ENCODE measurements around the gene FOXJ1.

The FOXJ1 gene

DNA sequence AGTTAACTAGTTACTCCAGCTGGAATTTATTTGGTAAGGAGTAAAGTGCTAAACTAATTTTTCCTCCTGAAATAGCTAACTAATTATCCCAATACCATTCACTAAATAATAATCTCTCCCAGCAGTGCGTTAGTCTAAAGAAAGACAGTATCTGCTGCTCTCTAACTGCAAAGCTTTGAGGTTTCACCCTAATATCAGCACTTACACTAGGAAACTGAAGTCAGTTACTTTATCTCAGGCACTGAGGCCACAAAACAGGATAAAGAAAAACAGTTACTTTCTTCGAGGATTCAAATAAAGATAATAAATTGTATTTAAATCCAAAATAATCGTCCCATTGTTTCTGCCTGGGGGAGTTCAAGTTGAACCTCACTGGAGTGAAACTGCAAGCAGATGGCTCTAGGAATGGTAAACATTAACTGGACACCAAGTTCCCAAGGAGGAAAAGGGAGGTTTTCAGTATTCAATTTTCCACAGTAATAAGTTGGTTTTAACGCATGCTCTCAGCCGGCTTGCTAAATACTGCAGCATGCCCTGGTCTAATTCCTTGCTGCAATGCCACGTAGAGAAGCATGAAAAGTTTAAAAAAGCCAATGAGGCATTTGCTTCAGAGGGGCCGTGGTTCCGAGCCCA, 20.0 kb upstream of the FOXJ1 start:
- DNase-seq = no peak

DNA sequence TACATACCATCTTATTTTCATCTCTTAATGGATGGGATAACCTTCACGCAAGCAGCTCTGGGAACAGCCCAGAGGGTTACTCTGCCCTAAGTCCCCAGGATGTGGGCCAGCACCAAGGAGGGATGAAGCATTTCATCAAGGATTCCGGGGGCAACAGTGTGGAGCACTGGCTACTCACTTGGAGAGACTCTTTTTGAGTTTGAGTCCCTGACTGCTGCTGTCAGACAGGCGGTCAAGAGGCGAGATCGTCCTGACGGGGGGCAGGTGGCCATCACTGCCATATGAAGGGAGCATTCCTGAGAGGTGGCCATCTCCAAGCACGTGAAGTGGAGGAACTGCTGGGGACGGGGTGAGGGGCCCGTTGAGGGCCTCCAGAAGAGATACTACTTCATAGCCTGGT, 18.1 kb upstream of the FOXJ1 start:
- no peak for DNase-seq

DNA sequence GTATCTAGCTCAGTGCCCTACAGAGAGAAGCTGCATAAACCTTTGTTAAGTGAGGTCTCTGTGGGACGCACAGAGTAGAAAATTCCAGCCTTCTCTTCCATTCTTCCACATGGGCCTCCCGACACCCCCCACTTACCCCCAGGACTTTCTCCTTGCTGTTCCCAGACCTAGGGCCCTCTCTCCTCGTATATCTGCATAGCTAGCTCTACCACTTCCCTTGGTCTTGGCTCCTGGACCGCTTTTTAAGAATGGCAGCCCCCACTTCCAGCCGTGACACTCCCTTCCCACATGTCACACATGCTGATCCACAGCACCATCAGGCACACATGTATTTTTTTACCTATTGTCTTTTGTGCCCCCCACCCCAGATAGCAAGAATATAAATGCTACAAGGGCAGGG, 16.7 kb upstream of the FOXJ1 start:
- DNase-seq = no peak

DNA sequence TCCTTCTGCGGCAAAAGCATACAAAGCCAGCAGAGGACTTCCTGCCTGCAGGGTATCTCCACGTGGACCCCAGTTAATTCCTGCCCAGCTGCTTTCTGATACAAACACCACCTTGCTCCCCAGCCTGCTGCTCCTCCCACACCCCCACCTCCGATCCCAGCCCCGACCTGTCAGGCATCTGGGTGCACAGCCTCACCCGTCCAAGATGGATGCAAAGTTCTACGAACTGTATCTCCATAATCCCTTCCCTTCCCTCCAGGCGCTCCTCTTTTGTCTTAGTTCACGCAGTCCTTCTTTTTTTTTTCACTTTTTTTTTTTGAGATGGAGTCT, 15.6 kb upstream of the FOXJ1 start:
- no peak for DNase-seq

DNA sequence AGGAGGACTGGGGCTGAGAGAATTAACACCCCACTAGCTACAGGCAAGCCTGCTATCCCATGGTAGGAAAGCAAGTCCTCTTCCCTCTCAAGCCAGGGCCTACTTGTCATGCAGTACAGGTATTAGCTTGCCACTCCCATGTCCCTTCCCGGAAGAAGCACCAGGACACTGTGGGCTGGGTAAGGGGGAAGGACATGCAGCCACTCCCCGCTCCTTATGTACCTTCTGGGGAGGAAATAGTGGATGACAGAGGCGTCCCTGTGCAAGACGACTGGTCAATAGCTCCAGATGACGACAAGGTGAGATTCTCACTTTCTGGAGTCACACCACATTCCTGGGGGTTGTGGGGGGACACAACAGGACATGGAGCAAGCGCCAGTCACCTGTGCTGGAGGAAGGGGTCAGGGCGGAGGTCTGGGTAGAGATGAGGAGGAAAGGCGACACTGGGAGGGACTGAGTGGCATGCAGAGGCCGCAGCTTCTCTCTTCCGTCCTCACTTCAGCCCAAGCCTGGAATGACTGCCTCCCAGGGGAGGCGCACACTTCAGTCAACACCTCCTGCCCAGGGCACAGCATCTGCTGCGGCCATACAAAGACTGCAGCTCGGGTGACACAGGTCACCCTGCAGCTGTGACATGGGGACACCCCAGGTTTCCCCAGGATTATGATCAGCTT, 15.1 kb upstream of the FOXJ1 start:
- no peak for DNase-seq

DNA sequence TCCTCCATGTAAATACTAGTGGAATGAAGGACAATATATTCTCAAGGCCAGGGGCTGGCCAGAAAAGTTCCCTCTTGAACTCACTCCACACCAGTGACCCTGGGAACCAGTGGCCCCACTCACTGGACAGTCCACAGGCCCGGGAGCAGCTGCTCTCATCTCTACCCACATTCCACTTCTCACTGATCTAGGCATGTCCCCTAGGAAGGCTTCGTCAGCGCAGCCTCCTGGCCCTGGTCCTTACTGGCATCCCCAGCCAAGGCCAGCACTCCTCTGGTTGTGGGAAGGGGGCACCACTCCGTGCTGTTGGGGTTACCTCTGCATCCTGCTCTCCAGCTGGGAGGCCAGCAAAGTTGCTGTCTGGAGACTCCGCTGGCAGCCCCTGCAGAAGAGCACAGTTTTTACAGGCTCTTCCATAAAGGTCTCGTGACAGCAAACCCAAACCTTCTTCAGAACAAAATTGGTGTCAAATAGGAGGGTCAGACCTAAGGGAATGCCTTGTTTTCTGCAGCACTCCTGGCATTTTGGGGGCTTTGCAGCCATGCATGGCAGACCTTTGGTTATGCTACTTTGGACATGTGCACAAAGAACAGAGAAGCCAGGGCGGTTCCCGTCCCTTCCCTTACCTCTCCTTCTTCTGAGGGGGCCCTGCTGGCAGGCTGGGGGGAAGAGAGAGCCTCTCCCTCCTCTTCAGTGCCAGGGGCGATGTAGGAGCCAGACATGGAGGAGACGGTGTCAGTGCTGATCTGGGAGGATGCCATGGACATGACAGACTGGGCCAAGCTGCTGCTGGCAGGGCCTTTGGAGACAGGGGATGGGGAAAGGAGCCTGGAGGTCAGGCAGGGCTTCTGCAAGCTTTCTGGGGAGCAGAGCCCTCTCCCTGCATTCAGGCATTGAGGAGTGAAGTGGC, 14.1 kb upstream of the FOXJ1 start:
- DNase-seq = no peak

DNA sequence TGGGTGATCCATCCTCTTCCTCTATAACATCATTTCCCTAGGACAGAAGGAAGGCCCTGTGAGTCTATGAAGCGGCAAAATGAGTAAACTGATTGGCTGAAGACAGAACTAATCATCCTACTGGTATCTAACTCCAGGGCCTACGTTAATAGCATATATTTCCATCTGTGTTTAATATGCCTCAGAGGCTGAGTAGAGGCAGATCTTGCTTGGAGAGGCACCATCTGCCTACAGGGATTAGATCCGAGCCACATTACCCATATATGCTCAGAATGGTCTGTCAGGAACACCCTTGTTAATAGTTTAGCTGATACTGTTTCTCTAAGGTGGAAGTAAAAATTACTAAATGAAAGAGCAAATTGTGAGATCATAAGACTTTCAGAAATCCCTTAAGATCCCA, 13.2 kb upstream of the FOXJ1 start:
- DNase-seq = no peak

DNA sequence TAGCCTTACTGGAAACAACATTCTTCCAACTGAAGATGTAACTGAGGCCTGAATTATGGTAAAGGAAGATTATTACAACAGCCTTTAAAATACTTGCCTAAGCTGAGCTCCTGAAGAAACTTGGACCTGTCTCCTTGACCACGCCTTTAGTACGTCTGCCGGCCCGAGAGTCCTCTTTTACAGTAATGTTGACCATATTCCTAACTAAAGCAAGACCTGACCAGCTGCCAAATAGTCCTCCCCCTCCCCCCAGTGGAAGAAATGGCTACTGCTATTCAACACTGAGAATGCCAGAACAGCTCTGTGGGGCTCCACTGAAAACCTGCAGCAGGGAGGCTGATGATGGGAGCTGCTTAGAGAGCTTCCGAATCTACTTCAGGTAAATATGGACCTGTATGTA, 12.6 kb upstream of the FOXJ1 start:
- DNase-seq = no peak

DNA sequence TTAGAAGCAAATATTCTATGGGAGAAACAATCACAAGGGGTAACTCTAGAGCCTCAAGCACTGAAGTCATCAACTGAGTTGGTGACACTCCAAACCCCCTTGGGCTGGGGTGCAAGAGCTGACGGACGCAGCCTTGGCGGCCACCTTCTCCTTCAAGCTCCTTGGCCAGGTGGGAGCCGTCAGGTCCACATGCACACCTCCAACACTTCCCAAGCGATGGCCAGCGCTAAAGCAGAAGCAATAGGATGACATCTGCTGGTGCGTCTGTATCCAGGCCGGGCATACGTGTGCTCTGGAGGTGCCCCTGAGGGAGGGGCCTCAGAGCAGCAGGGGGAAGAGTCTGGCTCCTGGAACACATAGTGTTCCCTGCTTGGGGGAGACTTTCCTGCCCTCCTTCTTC, 12.2 kb upstream of the FOXJ1 start:
- DNase-seq = no peak

DNA sequence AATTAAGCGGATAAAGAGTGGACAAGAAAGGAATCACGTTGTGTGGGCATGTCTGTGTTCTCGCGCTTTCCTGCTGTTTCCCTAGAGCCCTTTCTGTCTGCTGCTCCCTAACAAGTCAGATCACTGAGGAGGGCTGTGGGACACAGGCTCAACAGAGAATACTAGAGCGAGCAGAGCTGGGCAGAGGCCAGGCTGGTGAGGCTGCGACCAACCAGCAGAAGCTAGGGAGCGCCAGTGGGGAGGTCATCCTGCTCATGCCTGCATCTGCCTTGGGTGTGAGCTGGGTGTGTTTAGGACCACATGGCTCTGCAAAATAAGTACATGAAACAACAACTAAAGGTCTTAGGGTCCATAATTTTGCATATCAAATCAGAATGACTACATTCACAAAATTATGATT, 11.5 kb upstream of the FOXJ1 start:
- no peak for DNase-seq

DNA sequence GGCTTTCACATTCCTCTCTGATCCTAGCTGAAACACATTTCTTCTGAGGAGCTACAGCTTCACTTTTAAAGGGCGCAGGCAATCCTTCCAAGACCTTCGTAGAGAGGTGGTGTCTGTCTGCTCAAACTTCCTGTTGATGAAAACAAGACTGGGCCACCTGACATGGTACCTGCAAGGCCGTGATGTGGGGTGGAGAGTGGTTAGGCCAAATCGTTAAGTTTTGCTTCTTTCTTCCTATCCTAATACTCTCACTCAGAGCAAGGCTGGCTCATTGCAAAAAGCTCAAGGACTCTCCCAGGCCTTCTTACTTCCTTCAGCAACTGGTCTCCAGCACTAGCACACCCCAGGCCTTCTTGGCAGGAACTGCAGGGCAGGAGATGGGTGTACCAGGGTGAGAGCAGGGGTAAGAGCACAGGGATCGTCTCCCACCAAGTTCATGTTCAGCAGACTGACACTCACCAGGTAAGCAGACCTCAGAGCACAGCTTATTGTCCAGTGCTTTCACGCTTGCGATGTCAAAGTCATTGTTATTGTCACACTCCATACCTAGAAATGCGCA, 10.9 kb upstream of the FOXJ1 start:
- no peak for DNase-seq

DNA sequence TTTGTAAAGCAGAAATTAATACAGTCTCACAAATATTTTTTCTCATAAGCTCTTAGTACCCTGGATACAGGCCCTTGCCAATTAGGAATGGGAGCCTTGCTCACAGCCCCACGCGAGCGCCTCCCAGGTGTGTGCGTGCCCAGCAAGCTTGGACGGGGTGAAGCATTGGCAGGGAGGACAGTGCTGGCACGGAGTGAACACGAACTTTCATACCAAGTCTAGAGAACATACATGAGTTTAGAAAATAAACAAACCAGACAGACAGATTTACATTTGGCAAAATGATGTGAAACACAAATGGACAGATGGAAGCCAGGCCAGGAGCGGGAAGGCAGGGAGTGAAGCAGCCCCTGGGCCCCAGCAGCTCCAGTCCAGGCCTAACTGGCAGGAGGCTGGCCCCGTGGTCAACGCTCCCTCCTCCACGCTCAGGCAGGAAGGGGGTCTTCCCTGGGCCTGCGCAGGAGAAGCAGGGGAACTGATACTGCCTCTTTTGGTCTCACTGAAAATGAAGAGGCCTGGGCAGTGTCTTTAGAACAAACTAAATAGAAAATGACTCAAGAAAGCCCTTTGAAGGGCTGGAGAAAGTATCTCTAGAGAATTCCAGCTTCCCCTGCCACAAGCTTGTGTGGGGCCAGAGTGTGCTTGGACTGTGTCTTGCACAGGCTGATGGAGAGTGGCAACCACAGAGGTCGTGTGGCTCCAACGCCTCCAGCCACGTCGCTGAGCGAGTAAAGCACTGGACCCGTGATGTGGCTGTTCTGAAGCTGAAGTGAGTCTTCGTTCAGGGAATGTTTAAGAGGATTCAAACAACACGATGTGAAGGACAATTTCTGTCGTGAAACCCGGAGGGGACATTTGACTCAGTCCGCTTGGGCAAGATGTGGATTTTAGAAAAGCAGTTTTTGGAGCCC, 9.9 kb upstream of the FOXJ1 start:
- DNase-seq = no peak

DNA sequence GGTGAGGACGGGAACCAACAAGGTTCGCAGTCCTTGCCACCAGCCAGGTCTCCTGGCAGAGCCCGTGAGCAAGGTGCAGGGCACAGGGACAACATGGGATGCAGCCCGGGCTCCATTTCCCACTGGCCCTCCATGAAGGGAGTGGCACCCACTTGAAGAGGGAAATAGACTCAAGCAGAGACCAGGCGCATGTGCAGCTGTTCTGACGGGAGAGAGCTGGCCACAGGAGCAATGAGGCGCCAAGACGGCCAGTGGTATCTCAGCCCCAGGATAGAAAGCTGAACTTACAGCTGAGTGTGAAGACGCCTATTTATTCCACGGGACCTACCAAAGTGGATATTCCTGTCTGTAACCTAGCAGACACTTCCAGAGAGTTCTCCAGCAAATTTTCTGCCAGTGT, 8.2 kb upstream of the FOXJ1 start:
- DNase-seq = no peak

DNA sequence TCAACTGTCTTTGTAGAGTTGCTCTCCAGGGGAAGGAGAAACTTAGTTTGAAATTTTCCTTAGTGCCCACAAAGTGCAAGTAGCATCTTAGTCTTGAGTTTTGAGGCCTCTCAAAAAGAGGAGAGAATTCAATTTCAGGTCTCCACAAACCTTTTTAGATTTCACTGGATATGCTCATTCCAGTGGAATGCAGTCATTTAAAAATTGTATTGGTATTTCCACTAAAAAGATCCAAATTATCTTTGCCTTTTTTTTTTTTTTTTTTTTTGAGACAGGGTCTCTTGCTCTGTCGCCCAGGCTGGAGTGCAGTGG, 6.9 kb upstream of the FOXJ1 start:
- no peak for DNase-seq

DNA sequence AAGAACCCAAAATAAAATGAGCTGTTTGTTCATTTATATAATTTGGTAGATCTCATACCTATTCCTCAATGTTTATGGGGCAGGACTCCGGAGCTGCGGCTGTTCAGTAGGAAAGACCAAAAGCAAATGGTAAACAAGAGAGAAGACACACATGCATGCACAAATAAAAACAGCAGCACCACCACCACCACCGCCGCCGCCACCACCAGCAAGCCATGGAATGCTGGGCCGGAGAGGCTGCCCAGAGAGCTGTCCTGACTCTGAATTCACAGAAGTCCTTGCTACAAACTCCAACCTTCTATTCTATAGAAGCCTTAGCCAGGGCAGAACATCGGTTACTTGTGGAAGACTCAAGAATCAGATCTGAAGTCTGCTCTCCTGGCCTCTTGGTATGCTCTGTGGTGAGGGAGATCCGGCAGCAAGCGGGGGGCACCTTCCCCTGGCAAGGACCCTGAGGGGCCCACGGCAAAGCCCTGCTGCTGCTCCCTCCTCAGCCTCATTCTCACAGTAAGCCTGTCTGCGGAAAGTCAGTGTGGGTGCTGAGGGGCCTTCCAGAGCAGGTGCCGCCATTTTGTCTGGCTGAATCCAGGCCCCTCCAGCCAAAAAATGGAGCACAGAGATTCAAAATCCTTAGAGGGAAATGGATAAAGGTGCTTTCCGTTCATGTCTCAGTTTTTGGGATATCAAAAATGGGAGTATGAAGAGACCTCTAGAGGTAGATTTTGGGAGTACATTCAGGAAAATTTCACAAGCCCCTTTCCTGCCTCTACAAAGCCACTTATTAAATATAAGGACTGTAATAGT, 6.4 kb upstream of the FOXJ1 start:
- peak; percentile 46 for DNase-seq

DNA sequence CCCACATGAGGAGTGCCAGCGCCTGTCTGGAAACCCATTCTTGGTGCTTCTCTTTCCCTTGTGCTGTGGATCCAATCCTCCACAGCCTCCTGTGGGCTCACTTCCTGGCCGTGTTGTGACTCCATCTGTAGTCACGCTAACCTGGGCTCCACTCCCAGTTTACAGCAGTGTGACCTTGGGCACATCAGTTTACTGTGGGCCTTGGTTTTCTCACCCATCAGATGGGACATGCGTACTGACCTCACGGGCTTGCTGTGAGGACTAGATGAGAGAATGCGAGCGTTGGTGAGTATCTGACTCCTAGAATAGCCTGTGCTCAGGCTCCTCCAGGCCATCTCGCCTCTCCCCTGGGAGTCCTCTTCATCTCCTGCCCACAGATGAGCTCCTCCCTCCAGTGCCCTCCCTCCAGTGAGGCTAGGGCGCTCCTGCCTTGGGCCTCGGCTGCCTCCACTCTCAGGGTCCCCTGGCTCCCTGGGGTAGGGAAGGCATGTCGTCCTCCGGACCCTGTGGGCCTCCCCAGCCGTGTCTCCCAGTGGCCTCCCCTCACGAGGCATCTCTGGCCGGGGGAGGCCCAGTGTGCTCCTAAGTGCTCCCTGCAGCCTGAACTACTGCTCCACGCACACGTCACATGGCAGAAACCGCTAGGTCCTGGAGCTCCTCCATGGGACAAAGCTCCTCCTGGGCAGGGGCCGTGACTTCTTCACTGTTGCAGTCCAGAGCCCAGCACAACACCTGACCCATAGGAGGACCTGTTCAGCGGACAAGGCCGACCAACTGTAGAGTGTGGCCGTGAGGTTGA, 5.2 kb upstream of the FOXJ1 start:
- DNase-seq = no peak

DNA sequence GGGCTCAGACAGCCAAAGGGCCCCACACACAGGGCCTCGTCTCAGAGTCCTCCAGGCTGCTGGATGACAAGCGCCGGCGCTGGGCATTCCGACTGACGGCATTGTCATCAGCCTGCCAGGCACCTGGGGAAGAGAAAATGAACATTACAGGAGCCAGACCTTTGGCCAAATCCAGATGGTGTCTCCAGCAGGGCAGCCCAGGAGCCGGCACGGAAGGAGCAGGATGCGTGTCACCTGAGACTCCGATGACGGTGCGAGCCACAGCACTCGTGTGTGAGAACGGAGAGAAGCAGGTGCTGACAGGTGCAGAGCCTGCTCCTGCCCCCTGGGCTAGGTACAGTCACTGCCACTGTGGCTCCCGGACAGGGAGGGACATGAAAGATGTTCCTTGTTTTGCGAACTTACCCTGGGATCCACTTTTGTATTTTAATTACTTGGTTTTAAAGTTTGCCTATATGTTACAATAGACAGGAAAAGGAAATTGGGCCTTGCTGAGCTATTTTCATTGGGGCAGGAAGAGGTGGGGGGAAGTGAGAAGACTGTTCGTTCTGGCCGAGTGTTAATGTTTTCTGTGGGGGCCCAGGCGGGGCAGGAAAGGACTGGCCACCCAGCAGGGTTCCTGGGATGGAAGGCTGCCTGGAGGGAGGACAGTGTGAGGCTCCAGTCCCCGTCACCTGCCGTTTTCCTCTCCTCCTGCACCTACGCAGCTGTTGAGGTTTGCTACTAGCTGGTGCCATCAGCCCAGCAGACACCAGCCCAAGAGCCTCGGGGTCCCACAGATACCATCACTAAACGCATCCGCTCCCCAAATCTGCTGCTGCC, 4.4 kb upstream of the FOXJ1 start:
- DNase-seq = peak; percentile 80

DNA sequence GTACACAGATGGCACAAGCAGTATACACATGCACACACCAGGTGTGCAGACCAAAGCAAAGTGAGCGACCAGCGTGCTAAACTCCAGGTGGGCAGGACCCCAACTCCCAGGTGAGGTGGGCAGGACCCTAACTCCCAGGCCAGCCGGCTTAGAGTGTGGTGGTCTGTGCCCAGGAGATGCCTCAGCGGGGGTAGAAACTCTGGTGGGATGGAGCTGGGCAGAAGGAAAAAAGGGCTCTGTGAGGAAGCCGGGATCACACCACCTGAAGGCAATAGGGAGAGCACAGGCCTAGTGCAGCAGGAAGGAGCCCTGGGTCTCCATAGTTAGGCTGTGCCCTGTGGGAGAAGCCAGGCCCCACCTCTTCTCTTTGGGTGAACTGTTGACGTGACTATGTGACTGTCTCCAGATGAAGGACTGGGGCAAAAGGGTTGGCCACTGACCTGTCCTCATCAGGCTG, 1.6 kb upstream of the FOXJ1 start:
- no peak for DNase-seq

DNA sequence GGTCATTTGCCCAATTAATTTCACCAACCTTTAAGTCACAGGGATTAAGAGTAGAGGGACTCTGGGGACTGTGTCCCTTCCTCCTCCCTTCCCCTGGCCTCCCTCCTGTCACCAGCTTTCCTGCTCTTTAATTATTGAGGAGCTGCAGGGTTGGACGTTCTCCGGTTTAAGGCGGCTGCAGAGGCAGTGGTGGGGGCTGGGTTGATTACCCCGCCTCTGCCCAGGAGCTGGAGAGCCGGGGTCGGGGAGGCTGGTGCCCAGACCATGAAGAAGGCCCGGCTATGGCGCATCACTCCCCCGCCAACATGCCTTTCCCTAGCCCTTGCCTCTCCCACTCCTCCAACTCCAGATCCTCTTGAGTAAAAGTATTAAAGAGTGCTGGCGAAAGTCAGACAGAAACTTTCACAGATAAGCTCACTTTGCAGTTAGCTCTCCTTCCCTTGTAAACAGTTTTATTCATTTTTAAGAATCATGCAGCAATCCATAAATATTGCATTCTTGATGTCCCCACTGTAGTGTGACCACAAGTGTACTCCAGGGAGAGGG, 1.1 kb upstream of the FOXJ1 start:
- no peak for DNase-seq

DNA sequence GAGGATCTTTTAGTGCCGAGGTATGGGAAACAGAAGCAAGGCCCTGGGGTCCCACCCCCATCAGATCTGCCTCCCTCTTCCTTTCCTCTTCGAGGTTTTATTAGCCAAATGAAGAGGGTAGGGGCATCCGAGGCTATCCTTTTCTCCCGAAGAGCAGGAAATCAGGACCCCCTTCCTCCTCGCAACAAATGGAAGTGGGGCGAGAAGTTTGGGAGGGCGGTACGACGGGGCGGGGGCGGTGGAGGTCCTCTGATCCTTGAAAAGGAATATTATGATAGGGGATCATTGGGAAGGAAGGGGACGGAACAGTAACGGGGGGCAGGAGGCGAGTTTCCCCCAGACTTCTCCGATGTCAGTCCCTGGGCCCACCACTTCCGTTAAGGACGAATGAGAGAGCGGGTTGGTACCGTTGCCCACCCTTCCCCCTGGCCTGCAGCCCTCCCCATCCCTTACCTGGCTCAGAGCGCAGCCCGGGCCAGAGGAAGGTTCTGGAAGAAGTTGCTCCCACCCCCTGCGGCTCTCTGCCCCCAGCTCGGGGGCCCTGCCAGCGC, 309 bp downstream of the FOXJ1 start:
- no peak for DNase-seq
